Esophagus squamous epithelium (tissue), 4 donors: Measurements from ENCODE around the gene AOPEP.

Experiments
- CTCF ChIP-seq, 6 experiments: fragments of 450-650 bp in 4 of 6; fragments of 200-600 bp in 2 of 6; sonication (generic) in 2 of 6; IDR thresholded peaks; one replicate each; pipeline ENCODE4 v1.5.1; 2016 to 2019; ENCODE audit warnings: antibody characterized with exemption in 6 of 6, mild to moderate bottlenecking in 4 of 6, moderate library complexity in 4 of 6
- POLR2A ChIP-seq, 4 donors: fragments of 450-650 bp; IDR thresholded peaks; one replicate each; pipeline ENCODE4 v1.6.1; 2017; ENCODE audit warnings: antibody characterized with exemption in 4 of 4, mild to moderate bottlenecking in 4 of 4, moderate library complexity in 3 of 4

GRCh38 chr9:94983552-94983951 is 257.1 kb downstream of the AOPEP start:
- no peak for TF ChIP-seq CTCF (IDR thresholded peaks at IDR 0.05)
- TF ChIP-seq POLR2A (IDR thresholded peaks at IDR 0.05) = no peak
